Measurements from ENCODE around the gene TBC1D3B.
"Not testable (repeated sequence)": the region's sequence is repeated elsewhere in the genome, so short reads cannot be mapped to it uniquely, and the experiment has no call there.

DNA sequence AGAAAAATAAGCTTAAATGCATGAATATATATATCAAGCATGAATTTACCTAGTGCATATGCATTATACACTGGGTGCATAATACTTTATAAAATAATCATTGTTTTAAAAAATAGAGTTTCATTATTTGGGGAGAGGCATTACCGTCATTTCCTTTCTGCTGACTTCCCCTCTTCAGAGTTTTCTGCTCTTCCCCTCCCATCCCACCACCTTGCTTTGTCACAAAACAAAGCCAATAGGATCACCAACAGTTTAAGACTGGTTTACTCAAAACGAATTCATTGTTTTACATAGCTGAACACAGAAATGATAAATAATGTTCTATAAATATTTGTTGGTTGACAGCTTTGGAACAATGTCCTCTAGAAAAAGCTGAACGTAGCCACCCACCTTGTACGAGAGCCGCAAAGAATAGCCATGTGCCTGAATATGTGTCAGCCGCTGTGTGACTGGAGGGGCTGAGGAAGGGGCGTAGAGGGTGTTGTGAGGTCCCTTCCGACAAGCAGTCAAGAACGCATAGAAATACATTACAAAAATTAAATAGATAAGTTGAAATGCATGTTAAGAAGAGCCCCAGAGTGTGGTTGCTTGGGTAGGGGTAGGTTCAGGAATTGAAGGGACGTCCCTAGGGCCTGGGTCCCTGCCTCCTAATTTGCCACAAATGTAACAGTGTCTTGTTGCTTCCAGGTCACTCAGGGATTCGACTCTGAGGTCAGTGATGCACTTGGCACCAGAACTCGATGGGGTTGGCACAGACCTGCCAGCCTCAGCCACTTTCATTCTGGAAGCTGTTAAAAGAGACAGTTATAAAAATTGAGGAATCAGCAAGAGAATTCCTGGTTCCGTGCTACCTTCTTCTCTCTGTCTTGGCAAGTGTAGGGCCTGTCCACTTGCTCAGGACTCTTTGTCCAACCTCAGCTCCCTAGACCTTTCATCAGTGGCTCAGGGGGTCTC, 10.7 kb upstream of the TBC1D3B start:
- TF ChIP-seq MYNN (tag by site-specific recombination; IDR thresholded peaks at IDR 0.05; ENCODE audit: borderline replicate concordance); ZNF768 (tag by site-specific recombination; IDR thresholded peaks at IDR 0.05); SALL2 (tag by site-specific recombination; IDR thresholded peaks at IDR 0.05; ENCODE audit: borderline replicate concordance); ZNF157 (tag by site-specific recombination; IDR thresholded peaks at IDR 0.05); ZNF140 (tag by site-specific recombination; IDR thresholded peaks at IDR 0.05); ZNF274 (IDR thresholded peaks at IDR 0.05; ENCODE audit: low read length); ZNF274 (tag by site-specific recombination; IDR thresholded peaks at IDR 0.05; ENCODE audit: borderline replicate concordance); ZNF184 (tag by site-specific recombination; IDR thresholded peaks at IDR 0.05); ZNF544 (tag by site-specific recombination; IDR thresholded peaks at IDR 0.05); RBAK (tag by site-specific recombination; IDR thresholded peaks at IDR 0.05): not testable (repeated sequence)
- TF ChIP-seq, protein P1, sequence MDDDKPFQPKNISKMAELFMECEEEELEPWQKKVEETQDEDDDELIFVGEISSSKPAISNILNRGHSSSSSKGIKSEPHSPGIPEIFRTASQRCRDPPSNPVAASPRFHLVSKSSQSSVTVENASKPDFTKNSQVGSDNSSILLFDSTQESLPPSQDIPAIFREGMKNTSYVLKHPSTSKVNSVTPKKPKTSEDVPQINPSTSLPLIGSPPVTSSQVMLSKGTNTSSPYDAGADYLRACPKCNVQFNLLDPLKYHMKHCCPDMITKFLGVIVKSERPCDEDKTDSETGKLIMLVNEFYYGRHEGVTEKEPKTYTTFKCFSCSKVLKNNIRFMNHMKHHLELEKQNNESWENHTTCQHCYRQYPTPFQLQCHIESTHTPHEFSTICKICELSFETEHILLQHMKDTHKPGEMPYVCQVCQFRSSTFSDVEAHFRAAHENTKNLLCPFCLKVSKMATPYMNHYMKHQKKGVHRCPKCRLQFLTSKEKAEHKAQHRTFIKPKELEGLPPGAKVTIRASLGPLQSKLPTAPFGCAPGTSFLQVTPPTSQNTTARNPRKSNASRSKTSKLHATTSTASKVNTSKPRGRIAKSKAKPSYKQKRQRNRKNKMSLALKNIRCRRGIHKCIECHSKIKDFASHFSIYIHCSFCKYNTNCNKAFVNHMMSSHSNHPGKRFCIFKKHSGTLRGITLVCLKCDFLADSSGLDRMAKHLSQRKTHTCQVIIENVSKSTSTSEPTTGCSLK (tag by site-specific recombination; IDR thresholded peaks at IDR 0.05), result not testable (repeated sequence)
- TF ChIP-seq, protein P2, sequence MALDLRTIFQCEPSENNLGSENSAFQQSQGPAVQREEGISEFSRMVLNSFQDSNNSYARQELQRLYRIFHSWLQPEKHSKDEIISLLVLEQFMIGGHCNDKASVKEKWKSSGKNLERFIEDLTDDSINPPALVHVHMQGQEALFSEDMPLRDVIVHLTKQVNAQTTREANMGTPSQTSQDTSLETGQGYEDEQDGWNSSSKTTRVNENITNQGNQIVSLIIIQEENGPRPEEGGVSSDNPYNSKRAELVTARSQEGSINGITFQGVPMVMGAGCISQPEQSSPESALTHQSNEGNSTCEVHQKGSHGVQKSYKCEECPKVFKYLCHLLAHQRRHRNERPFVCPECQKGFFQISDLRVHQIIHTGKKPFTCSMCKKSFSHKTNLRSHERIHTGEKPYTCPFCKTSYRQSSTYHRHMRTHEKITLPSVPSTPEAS (tag by site-specific recombination; IDR thresholded peaks at IDR 0.05), result not testable (repeated sequence)
- TF ChIP-seq, protein P3, sequence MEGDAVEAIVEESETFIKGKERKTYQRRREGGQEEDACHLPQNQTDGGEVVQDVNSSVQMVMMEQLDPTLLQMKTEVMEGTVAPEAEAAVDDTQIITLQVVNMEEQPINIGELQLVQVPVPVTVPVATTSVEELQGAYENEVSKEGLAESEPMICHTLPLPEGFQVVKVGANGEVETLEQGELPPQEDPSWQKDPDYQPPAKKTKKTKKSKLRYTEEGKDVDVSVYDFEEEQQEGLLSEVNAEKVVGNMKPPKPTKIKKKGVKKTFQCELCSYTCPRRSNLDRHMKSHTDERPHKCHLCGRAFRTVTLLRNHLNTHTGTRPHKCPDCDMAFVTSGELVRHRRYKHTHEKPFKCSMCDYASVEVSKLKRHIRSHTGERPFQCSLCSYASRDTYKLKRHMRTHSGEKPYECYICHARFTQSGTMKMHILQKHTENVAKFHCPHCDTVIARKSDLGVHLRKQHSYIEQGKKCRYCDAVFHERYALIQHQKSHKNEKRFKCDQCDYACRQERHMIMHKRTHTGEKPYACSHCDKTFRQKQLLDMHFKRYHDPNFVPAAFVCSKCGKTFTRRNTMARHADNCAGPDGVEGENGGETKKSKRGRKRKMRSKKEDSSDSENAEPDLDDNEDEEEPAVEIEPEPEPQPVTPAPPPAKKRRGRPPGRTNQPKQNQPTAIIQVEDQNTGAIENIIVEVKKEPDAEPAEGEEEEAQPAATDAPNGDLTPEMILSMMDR (tag by site-specific recombination; IDR thresholded peaks at IDR 0.05), result not testable (repeated sequence)

Measured in HEK293 (cell line).